Dermis blood vessel endothelial cell (primary cell): ENCODE results near the gene CREG1. TPM values are rescaled to one million over a fixed set of nuclear protein-coding genes. Genes with fewer than 3 reads are reported as not detected.

Experiments used
- DNase-seq: peaks from one replicate; pipeline ENCODE4 v3.0.0; 2010
- total RNA-seq: library from RNA; depleted of rRNA; stranded (reverse); fragments of >200 nt; gene quantifications from 2 replicates; pipeline ENCODE4 v1.2.3, GENCODE V29; 2014

The CREG1 gene
- total RNA-seq, 1 donor from 2014 or later: 71.5 TPM

DNA sequence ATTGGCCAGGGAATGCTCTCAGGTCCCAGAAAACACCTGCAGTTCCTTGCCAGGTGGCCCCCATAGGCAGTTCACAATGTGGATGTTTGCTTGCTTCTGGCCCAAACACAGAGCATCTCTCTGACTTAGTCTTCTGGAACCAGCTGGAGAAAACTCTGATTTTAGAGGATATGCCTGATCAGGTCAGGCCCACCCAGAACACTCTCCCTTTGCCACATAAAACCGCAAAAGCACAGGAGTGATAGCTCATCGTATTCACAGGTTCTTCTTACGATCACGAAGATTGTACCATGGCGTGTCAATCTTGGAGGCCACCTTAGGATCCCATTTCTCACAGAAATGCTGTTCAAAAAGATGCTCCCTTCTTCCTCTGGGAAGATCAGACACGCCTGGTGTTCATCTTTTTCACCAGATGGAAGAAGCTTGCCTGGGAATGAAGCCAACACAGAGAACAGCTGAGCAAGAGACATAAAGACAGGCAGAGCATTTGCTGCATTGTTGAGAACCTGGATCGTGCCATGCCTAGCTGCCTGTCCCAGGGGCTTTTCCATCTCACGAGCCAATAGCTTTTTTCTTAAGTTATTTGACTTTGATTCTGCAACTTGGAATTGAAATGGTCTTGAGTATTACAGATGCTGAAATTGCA lies 23.6 kb downstream of the CREG1 start:
- DNase-seq: no peak

DNA sequence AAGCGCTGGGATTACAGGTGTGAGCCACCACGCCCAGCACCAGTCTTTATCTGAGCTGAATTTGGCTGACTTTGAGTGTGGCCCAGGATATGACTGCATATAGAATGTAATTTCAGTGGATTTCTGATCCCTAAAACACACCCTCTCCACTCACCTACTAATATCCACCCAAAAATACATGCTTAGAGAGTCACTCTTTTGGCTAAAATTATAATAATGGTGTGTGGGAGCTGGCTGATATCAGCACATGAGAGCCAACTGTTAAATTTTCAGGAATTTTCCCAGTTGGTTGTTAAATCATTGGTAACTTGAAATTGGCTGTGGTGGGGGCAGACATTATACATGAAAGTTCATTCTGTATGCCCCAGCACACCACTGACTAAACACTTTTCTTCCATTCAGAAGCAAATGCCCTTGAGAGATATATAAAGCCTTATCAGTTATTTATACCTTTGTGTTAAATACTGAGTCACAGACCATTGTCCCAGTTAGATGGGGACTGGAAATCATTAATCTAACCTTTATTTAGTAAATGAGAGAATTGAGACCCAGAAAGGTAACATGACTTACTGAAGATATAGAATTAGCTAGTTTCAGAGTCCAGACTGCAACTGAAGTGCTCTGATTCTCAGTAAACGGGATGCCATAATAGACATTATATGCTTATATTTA lies 25.4 kb downstream of the CREG1 start:
- DNase-seq: no peak

DNA sequence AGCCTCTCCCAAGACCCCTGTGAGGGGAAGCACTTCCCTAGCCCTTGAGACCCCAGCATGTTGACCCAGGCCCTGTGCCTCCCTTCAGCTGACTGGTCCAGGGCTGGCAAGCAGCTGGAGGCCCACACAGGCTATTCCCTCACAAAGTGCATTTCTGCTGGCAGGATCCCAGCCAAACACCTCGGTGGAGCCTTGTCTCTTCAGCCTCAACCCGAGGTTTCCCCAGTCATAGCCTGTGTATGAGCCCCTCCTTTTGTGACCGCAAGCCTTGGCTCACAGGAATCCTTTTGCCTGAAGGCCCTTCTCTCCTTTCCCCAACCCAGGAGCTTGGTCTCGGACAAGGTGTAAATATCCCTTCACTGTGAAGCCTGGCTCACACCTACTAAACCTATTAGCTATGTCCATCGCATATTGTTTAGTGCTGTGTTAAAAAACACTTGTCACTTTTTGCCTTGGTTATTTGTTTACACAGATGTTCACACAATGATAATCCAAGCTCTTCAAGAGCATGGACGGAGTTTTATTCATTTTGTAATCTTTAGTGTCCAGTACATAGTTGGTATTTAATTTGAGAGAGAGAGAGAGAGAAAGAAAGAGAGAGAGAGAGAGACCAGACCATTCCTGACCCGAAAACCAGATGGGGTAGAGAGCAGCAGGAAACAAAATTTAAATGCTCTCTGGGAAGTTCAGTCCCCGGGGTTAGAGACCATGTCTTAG lies 26.7 kb downstream of the CREG1 start:
- DNase-seq: no peak

DNA sequence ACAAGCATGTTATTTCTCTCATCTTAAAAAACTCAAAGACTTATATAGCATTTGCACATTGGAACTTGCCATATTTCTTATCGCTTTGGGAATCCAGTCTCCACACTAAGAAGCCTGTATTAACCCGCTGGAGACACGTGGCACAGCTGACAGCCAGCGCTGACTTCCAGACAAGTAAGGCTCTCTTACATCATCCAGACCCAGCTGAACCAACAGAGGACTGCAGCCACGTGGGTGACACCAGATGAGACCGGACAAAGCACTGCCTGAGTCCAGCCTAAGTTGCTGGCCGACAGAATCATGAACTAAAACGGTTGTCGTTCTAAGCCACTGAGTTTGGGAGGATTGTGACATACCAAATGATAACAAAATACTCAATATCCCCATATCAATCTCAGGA lies 28.9 kb downstream of the CREG1 start:
- DNase-seq: no peak

DNA sequence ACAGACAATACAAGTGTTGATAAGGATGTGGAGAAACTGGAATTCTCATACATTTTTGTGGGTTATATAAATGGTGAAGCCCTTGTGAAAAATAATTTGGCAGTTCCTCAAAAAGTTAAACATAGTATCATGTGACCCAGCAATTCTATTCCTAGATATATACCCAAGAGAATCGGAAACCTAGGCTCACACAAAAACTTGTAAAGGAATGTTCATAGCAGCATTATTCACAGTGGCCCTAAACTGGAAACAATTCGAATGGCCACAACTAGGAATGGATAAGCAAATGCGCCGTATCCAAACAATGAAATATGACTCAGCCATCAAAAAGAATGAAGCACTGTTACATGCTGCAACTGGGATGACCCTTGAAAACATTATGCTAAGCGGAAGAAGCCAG lies 31.3 kb downstream of the CREG1 start:
- DNase-seq: no peak

DNA sequence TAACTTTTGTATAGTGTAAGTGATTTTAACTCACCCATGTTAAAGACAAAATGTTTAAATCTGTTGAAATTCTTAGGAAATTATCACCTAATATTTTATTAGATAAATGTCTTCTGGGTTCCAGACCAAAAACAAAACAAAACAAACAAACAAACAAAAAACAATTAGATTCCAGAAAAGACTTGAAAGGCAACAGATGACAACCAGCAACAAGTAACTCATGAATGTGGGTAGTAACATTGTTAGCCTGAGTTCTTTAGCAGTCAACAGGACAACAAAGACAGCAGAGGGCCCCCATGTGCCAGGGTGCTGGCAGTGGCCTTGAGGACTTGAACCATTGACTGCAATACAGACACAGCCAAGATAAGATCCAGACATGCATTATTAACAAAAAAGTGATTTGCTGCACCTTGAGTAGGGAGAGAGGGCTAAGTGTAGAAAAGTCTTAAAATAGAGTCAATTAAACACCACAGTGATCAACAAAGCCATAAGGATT lies 32.8 kb downstream of the CREG1 start:
- DNase-seq: no peak

DNA sequence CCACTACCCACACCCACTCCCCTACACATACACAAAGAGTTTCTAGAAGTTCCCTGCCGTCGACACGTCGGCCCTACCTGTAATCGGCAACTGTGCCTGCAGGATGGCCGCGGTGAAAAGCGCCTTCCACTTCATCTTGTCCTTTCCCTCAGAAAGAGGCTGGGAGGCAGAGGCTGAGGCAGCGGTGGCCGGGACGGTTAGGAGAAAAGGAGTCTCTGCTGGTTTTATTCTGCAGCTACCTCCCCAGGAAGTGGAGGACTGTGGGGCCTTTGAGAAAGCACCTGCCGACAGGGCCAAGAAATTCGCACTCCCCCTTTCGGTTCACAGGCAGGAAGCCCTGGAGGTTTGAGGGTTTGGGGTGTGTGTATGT lies 35.2 kb downstream of the CREG1 start, which contains the start of gene CD247:
CD247 (minus strand) TSS at position 199 of the 370 bp plus-strand sequence; CDS start at position 135, 64 bp downstream.
- DNase-seq: no peak

DNA sequence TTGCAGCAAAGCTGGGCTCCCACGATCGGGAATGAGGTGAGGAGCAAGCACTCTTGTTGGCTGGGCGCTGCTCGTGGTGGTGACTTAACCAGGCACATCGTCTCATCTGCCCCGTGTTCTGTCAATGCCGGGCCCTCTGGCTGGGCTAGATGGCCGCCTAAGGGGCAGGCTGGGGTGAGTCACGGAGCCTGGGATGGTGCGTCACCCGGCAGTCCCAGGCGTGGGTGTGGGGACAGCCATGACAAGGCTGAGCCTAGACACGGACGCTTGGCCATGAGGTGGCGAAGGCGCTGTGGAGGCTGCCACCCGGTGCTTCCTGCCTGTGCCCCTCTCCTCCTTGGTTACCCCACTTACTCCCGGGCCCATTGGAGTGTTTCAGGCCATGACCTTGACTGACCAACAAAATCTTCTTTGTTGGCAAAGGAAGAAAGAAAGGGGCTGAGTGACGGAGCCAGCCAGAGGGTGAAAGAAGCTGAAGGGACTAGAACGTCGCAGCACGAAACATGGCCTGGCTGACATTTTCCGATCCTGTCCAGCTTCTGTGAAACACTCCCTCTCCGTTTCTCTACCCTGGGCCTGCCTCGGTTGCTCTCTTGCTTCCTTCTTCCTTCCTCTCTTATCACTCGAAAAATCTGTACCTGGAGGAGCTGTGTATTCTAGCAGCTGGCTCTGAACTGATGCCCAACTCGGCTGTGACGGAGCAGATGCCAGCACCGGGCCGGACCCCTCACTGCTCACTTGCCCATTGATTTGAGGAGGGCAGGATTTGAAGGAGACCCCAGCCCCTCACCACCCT lies 35.8 kb downstream of the CREG1 start:
- DNase-seq: no peak

DNA sequence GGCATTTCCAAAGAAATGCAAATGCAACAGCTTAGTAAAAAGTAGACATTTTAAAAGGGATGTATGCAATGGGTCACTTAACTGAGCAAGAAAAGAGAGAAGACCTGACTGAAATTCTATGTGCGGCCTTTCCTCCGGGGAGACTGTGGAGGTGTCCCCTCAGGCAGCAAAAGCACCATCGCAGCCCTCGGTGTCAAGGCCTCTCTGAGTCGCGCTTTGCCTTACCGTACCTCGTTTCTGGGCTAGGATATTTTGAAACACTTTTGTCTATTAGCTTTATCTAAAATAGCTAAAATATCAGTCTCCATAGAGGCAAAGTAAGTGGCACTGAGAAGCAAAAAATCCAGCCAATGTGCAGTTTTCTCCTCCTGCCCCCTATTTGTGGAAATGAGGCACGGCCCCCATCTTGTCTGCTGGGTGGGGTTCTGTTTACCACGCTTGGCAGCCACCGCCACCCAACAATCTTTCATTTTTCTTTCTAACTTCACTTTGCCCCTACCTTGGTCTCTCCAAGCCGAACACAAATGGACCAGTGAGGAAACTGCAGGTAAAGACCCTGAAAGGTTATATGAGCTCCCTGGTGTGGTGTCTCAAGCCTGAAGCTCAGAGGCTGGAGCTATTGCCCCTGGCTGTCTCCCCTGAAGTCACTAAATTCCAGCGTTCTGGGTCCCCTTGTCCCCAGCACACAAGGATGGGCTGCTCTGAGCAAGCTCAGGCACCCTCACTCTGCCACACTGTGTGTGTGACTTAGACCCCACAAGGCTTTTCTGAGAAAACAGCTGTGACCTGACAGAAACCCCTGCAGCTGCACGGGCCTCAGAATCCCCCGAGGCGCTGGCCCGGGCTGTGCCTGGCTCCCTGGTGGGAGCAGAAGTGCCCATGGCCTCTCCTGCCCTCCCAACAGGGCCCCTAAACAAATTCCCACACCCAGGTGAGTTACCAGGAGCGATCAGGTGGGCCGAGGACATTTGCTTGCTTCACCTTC lies 36.9 kb downstream of the CREG1 start:
- DNase-seq: no peak

DNA sequence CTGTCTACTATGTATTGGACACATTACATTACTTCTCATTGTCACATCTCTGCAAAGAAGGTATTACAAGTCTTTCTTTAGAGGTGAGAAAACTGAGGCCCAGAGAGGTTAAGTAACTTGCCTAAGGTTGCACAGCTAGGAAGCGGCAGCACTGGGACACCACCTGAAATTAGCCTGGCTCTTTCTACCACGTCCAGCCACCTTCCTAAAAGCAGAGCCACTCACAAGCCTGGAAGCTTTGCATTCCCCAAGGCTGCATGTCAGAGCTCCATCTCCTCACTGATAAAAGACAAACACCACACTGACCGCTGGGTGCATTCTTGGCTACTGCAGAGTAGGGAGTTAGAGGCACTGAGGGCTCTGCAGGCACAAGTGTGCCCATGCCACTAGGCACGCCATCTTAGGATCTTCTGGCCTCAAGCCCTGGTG lies 37.7 kb downstream of the CREG1 start:
- no peak for DNase-seq

DNA sequence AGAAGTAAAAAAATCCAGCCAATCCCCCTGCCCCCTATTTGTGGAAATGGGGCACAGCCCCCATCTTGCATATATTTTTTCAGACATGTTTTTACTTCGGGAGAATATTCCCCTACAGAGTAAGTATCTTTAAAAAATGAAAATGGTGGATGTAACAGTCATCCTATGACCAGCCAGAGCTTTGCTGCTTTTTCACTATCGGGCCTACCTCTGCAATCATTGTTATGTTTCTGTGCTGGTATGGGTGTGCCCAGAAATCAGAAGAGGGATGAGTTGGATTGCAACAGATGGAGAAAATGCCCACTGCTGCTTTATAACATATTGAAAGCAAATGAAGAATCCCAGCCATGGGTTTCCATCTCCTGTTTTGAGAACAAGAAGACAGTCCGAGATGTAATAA lies 38.1 kb downstream of the CREG1 start:
- no peak for DNase-seq

DNA sequence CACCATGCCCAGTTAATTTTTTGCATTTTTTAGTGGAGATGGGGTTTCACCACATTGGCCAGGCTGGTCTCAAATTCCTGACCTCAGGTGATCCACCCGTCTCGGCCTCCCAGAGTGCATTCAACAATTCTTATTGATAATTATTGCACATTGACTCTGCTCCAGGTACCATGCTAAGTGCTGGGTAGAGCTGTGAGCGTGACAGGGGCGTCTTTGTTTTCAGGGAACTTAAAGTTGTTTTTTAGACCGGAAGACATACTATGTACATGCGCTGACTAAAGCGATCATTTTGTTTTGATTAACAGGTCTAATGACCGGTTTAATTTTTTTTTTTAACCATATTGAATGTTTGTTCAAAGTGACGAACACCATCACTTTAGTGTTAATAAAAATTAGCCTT lies 39.3 kb downstream of the CREG1 start:
- no peak for DNase-seq

DNA sequence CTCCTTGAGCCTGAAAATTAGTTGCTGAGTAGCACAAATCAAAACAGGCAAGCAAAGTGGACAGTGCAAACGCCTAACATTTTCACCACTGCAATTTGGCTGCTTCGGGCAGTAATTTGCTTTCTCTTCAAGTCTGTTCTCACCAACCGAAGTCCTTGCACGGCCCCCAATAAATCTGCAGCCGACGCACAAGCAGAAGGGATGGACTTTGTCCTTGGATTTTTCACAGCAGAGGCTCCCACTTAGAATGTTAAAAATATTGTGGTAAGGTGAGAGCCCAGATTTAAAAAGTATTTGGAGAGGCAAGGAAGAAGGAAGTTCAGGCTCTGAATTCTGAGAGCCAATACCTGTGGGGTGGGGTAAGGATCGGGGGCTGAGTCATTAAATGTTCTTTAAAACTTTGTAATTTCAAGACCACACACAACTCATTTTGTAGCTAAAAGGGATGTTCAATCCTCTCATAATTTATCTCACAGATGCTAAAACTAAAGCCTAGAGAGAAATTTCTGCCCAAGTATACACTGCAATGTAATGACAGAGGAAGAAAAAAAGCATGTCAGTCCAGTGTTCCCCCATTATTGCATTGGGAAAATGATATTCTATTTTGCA lies 41.4 kb downstream of the CREG1 start:
- no peak for DNase-seq

DNA sequence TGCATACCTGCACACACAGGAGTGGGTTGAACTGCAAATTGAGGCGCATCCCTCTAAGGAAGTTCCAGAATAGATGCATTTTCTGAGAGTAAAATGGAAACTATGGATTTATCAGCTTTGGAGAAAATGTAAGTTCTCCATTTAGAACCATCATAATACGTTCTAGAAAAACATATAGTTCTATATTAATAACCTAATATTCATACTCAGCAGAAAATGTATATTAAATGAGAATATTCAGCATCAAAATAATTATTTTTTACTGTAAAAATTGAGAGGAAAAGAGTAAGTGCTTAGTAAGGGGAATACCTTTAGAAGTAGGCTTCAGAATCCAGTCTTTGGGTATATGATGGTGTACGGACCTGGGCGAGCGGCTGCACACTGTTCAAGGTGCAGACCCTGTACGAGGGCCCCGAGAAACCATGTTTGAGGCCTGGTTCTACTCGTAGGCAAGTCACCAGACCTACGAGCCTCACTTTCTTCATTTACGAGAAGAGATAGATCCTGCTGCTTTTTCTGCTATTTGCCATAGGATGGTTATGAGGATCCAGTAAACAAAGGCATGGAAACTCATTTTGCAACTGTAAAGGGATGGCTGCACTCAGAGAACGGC lies 42.1 kb downstream of the CREG1 start:
- DNase-seq: no peak

DNA sequence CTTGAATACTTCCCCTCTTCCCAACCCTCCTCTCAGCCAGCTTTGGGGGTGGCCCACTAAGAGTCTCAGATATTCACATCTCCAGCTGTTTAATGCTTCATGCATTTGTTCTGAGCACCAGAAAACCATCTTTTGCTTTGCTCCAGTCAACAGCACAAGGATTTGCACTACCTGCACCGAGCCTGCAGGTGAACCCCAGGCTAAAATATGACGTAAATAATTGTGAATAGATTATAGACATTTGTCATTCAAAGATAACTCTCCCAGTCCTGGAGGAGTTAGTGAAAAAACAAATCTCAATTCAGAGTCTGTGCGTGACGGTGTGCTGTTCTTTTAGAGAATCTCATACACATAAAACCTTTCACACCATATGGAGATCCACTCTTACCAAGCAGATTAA lies 42.7 kb downstream of the CREG1 start:
- no peak for DNase-seq

DNA sequence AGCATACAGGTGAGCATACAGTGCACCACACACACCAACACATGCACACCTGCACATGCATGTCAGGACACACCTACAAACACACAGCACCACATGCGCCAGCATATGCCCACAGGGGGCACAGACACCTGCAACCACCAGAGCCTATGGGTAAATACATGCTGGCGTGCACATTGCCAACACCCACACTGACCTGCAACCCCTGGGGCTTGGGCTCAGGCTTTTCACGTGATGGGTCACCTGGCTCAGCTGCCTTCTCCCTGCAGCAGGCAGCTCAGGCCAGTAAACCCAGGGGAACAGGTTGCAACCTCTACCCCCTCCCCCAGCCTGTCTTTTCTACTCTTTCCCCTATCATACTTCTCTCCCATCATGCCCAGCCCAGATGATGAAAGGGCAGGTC lies 43.3 kb downstream of the CREG1 start:
- DNase-seq: no peak

DNA sequence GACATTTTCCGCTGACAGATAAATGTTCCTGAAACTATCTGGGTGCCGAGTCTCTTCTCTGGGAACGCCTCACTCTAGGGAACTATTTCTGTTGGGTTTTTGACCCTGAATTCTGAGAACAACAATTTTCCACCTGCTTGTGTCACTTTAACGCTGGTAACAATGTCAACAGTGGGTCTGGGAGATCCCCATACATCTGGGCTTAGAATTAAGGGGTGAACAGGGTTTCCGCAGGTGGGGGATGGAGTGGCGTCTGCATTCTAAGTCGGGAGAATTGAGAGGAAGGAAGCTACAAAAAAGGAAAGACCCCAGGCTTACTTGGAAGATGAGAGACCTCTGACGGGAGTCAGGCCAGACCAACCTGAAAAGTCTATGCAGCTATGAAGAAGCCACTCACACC lies 44.0 kb downstream of the CREG1 start:
- no peak for DNase-seq

DNA sequence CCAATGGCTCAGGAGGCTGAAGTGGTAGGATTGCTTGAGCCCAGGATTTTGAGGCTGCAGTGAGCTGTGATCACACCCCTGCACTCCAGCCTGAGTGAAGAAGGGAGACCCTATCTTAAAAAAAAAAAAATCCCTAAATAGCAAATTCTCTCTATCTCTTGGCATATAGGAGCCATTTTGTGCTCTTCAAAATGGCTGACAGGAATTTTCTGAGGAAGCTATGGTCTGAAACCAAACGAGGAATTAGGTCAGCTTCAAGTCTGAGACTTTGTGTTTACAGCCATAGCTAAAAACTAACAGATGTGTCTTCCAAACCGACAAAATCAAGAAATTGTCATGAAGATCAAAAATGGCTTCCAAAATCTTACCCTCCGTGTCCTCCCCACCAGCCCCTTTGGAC lies 45.8 kb downstream of the CREG1 start:
- no peak for DNase-seq

DNA sequence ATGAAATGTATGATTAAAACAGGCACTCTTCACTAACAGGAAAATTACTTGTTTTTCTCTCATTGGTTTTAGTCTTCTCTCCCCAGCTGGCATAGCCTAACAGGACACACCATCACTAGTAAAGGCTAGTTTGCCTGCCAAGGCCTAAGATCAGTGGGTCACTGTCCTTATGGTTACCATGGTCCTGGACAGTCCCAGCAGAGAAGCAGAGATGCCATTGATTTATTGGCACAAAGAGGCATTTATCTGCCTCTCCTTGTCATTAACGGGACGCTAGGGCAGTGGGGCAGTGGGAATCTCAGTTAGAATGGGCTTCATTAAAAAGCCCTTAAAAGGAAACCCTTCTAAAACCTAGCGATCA lies 49.1 kb downstream of the CREG1 start:
- no peak for DNase-seq

DNA sequence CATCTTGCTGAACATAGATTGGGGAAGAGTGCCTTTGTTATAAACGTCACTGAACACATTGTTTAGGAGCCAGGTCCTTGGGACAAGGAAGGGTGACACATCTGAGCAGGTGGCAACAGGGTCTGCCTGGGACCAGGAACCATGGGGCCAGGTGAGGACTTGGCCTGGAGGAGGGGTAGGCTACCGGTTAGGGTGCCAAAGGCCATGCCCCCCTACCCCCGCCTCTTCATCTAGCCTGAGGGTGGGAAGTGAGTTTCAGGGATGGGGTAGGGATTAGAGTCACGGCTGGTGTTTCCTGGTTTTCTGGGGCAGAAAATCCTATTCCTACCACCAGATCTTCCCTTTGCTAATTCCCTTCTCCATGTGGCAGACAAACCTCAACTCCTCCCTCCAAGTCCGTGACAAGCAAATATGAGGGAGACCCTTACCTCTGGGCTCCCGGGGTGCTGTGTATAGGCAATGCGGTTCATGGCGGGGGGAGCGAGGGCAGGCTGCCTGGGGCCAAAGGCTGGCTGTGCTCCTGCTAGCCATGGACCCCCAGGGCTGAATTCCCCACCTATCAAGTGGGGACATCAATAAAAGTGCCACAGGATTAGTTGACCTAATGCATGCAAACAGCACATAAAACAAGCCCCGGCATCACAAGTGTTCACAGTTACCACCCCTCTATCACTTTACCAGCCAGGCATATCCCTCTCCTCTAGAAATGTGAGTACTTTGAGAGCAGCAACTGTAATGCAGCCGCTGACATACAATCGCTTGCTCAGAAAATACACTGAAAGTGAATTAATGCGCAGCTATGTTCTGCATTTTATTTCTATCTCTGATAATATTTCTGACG lies 49.7 kb downstream of the CREG1 start:
- DNase-seq: no peak
